ENCODE data around the gene OSBP. TPM values are rescaled to one million over a fixed set of nuclear protein-coding genes. Genes with fewer than 3 reads are reported as not detected.

Gene OSBP
- total and polyA plus RNA-seq, 9 of the 15 experiments (the other 6 are each of a cell fraction or from before 2014, with no cell fraction given) = 11.7 to 49.0 (median 28.7) TPM

GRCh38 chr11:59560290-59560701 lies 55.3 kb downstream of the OSBP start (continued):
- TF ChIP-seq VEZF1 (CRISPR knock-in tag; IDR thresholded peaks at IDR 0.05) = no peak
- TF ChIP-seq MEF2D (tag; conservative IDR thresholded peaks at IDR 0.05; ENCODE audit: low read depth) = peak; percentile 26; the same call in 1 of the 2 replicates
- TF ChIP-seq ZNF274 (IDR thresholded peaks at IDR 0.05; ENCODE audit: borderline replicate concordance, low read depth, low read length) = 0 out of 2 replicates have a peak, but pooled peaks have one; percentile 51
- peak; percentile 39; the same call in 1 of the 2 replicates for TF ChIP-seq PHF21A (IDR thresholded peaks at IDR 0.05; ENCODE audit: borderline replicate concordance, low read depth)
- TF ChIP-seq ADNP (tag; IDR thresholded peaks at IDR 0.05) = peak; percentile 81
- TF ChIP-seq ZNF589 (CRISPR knock-in tag; IDR thresholded peaks at IDR 0.05; ENCODE audit: low read depth) = peak; percentile 1; the same call in 1 of the 2 replicates
- TF ChIP-seq SMAD1 (IDR thresholded peaks at IDR 0.05; ENCODE audit: low read depth, low read length, partially characterized antibody) = no peak
- 0 out of 2 replicates have a peak, but pooled peaks have one; percentile 13 for TF ChIP-seq CHD2 (IDR thresholded peaks at IDR 0.05; ENCODE audit: low read depth, low read length)
- peak; percentile 22 for TF ChIP-seq HNRNPLL (IDR thresholded peaks at IDR 0.05; ENCODE audit: low read depth, low read length, poor library complexity, severe bottlenecking)
- peak; percentile 27; the same call in 1 of the 2 replicates for TF ChIP-seq LEF1 (IDR thresholded peaks at IDR 0.05)
- TF ChIP-seq POLR3G (IDR thresholded peaks at IDR 0.05; ENCODE audit: extremely low read depth, insufficient read length, insufficient replicate concordance) = peak; percentile 90
- TF ChIP-seq RBFOX2 (IDR thresholded peaks at IDR 0.05; ENCODE audit: low read depth, low read length) = no peak
- TF ChIP-seq GTF3C2 (IDR thresholded peaks at IDR 0.05; ENCODE audit: borderline replicate concordance, extremely low read depth, insufficient read length) = peak; percentile 63
- peak; percentile 71 for TF ChIP-seq PML (IDR thresholded peaks at IDR 0.05; ENCODE audit: low read length)
- peak in 1 of 2 experiments; percentile 1; a peak in 1 of 4 replicates for TF ChIP-seq RAD21 (CRISPR knock-in tag; conservative IDR thresholded peaks at IDR 0.05 in 1 of 2, IDR thresholded peaks at IDR 0.05 in 1 of 2)
- peak; percentile 14; the same call in 1 of the 2 replicates for TF ChIP-seq ZEB2 (IDR thresholded peaks at IDR 0.05)
- 0 out of 2 replicates have a peak, but pooled peaks have one; percentile 1 for TF ChIP-seq ZNF436 (CRISPR knock-in tag; IDR thresholded peaks at IDR 0.05)
- TF ChIP-seq ZNF121 (CRISPR knock-in tag; conservative IDR thresholded peaks at IDR 0.05) = no peak
- peak; percentile 46; the same call in 1 of the 2 replicates for TF ChIP-seq ATF7 (IDR thresholded peaks at IDR 0.05)
- no peak for TF ChIP-seq ZNF239 (CRISPR knock-in tag; IDR thresholded peaks at IDR 0.05)
- 0 out of 2 replicates have a peak, but pooled peaks have one; percentile 59 for TF ChIP-seq PTBP1 (IDR thresholded peaks at IDR 0.05; ENCODE audit: low read depth, low read length)
- TF ChIP-seq DPF2 (IDR thresholded peaks at IDR 0.05) = peak; percentile 52; the same call in 1 of the 2 replicates
- TF ChIP-seq, protein P1, sequence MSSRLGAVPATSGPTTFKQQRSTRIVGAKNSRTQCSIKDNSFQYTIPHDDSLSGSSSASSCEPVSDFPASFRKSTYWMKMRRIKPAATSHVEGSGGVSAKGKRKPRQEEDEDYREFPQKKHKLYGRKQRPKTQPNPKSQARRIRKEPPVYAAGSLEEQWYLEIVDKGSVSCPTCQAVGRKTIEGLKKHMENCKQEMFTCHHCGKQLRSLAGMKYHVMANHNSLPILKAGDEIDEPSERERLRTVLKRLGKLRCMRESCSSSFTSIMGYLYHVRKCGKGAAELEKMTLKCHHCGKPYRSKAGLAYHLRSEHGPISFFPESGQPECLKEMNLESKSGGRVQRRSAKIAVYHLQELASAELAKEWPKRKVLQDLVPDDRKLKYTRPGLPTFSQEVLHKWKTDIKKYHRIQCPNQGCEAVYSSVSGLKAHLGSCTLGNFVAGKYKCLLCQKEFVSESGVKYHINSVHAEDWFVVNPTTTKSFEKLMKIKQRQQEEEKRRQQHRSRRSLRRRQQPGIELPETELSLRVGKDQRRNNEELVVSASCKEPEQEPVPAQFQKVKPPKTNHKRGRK (tag; IDR thresholded peaks at IDR 0.05) = no peak
- no peak for TF ChIP-seq ZNF444 (CRISPR knock-in tag; IDR thresholded peaks at IDR 0.05)

All from K562 (cell line).